LNCaP clone FGC (cell line): ENCODE data around the gene EDN1.

Experiments
- DNase-seq: peaks from one replicate; pipeline ENCODE4 v3.0.0-alpha.2; 2011; ENCODE audit warnings: low read depth
- H3K4me3 ChIP-seq: 2 replicates; pipeline ENCODE4 v1.5.1; 2011; ENCODE audit warnings: mild to moderate bottlenecking, low read depth, low read length, control low read depth
- CTCF ChIP-seq: IDR thresholded peaks from 2 replicates; pipeline ENCODE4 v1.5.1; 2012; ENCODE audit warnings: mild to moderate bottlenecking; ENCODE audit not compliant: control insufficient read depth, insufficient read depth; ENCODE audit errors: extremely low read depth

The EDN1 gene

GRCh38 chr6:12324099-12324498, 33.9 kb downstream of the EDN1 start:
- DNase-seq: peak; percentile 95
- H3K4me3 ChIP-seq: no peak overlapping the region
- no peak for TF ChIP-seq CTCF

GRCh38 chr6:12324748-12325147, 34.6 kb downstream of the EDN1 start:
- DNase-seq: no peak
- no peak for TF ChIP-seq CTCF
- no peak overlapping the region for H3K4me3 ChIP-seq

GRCh38 chr6:12325872-12326271, 35.7 kb downstream of the EDN1 start:
- H3K4me3 ChIP-seq: no peak overlapping the region

GRCh38 chr6:12327391-12327790, 37.2 kb downstream of the EDN1 start:
- no peak for DNase-seq
- H3K4me3 ChIP-seq: no peak overlapping the region
- TF ChIP-seq CTCF: no peak

More at GRCh38 chr6:12325872-12326271, 35.7 kb downstream of the EDN1 start:
- no peak for TF ChIP-seq CTCF
- DNase-seq: no peak

GRCh38 chr6:12327988-12328387, 37.8 kb downstream of the EDN1 start:
- no peak overlapping the region for H3K4me3 ChIP-seq
- TF ChIP-seq CTCF: no peak
- DNase-seq: no peak

- TF ChIP-seq CTCF: no peak
- no peak overlapping the region for H3K4me3 ChIP-seq
- no peak for DNase-seq
Observed at GRCh38 chr6:12328701-12329100, 38.5 kb downstream of the EDN1 start.

GRCh38 chr6:12331474-12331873, 41.3 kb downstream of the EDN1 start:
- DNase-seq: no peak
- H3K4me3 ChIP-seq: no peak overlapping the region
- TF ChIP-seq CTCF: no peak
